HepG2 (cell line): ENCODE results near the gene PKMYT1. TPM values are rescaled to one million over a fixed set of nuclear protein-coding genes. Genes with fewer than 3 reads are reported as not detected.
A peak's percentile ranks its signal among the peaks of the same experiment; 100 is the strongest.

Source experiments
- DR1 ChIP-seq: sonication (generic); formaldehyde crosslinking; IDR thresholded peaks from 2 replicates; pipeline ENCODE4 v1.8.0; 2021; ENCODE audit warnings: mild to moderate bottlenecking, missing genetic modification reagents, inconsistent platforms
- ELF3 ChIP-seq: IDR thresholded peaks from 2 replicates; pipeline ENCODE4 v1.6.1; 2016; ENCODE audit warnings: missing genetic modification reagents, missing compliant biosample characterization
- IRF2 ChIP-seq: IDR thresholded peaks from 2 replicates; pipeline ENCODE4 v1.6.1; 2018; ENCODE audit warnings: missing genetic modification reagents, missing compliant biosample characterization
- POLR2AphosphoS2 ChIP-seq: IDR thresholded peaks from 2 replicates; pipeline ENCODE4 v1.6.1; 2011; ENCODE audit warnings: low read depth, low read length, improper control_type of control experiment
- ZNF225 ChIP-seq: sonication (generic); formaldehyde crosslinking; IDR thresholded peaks from 2 replicates; pipeline ENCODE4 v1.4.0; 2020; ENCODE audit warnings: mild to moderate bottlenecking, missing genetic modification reagents
- ZNF430 ChIP-seq: sonication (generic); formaldehyde crosslinking; IDR thresholded peaks from 2 replicates; pipeline ENCODE4 v1.9.0; 2021; ENCODE audit warnings: mild to moderate bottlenecking, missing genetic modification reagents
- ZNF496 ChIP-seq: sonication (generic); formaldehyde crosslinking; IDR thresholded peaks from 2 replicates; pipeline ENCODE4 v1.8.1; 2023; ENCODE audit warnings: mild to moderate bottlenecking, moderate library complexity, missing genetic modification reagents; ENCODE audit not compliant: insufficient replicate concordance
- ZNF552 ChIP-seq: sonication (generic); formaldehyde crosslinking; IDR thresholded peaks from 2 replicates; pipeline ENCODE4 v1.9.0; 2022; ENCODE audit warnings: missing genetic modification reagents, mild to moderate bottlenecking, borderline replicate concordance
- ZNF652 ChIP-seq: IDR thresholded peaks from 2 replicates; pipeline ENCODE4 v1.6.1; 2016; ENCODE audit warnings: low read depth, borderline replicate concordance
- ZNF710 ChIP-seq: sonication (generic); formaldehyde crosslinking; IDR thresholded peaks from 2 replicates; pipeline ENCODE4 v1.5.0; 2020; ENCODE audit warnings: mild to moderate bottlenecking, missing genetic modification reagents, borderline replicate concordance
- ZNF782 ChIP-seq: sonication (generic); formaldehyde crosslinking; IDR thresholded peaks from 2 replicates; pipeline ENCODE4 v1.4.0; 2020; ENCODE audit warnings: missing genetic modification reagents, mild to moderate bottlenecking, borderline replicate concordance
- polyA plus RNA-seq, 8 experiments: library from polyadenylated mRNA; depleted of rRNA in 3 of 8; stranded (reverse) in 7 of 8; unstranded in 1 of 8; fragments of >200 nt; fragmentation: Illumina TruSeq in 4 of 8; extraction: Trizol in 4 of 8; gene quantifications; 2 replicates each; pipeline versions ENCODE4 v1.2.1 to v1.2.3, GENCODE V29; 2011 to 2016; ENCODE audit warnings: low read depth in 4 of 8, missing spikeins in 1 of 8, mixed read lengths in 1 of 8; ENCODE audit not compliant: insufficient read depth in 1 of 8
- total RNA-seq, 5 experiments: library from RNA; depleted of rRNA; stranded (reverse); fragments of >200 nt; fragmentation: Illumina TruSeq; extraction: Trizol; gene quantifications; 2 replicates each; pipeline ENCODE4 v1.2.3, GENCODE V29; 2016; ENCODE audit warnings: low read depth in 1 of 5
- TF ChIP-seq, protein P1 (sequence below): sonication (generic); formaldehyde crosslinking; IDR thresholded peaks from 2 replicates; pipeline ENCODE4 v1.9.0; 2021; ENCODE audit warnings: missing genetic modification reagents, borderline replicate concordance
- TF ChIP-seq, protein P2 (sequence below), 2 experiments: fragments of 450-650 bp in 1 of 2; sonication (generic) in 1 of 2; formaldehyde crosslinking in 1 of 2; IDR thresholded peaks; 2 replicates each; pipeline versions ENCODE4 v1.6.1 to v1.8.0; 2016 to 2022; ENCODE audit warnings: antibody characterized with exemption in 1 of 2, mild to moderate bottlenecking in 1 of 2, missing genetic modification reagents in 1 of 2

The PKMYT1 gene
- total and polyA plus RNA-seq, 2 of the 13 experiments (the other 11 are each of a cell fraction or from before 2014, with no cell fraction given) = 7.0 to 27.8 TPM

GRCh38 chr16:3007059-3007956 lies 27.1 kb upstream of the PKMYT1 start (continued):
- TF ChIP-seq, protein P1, sequence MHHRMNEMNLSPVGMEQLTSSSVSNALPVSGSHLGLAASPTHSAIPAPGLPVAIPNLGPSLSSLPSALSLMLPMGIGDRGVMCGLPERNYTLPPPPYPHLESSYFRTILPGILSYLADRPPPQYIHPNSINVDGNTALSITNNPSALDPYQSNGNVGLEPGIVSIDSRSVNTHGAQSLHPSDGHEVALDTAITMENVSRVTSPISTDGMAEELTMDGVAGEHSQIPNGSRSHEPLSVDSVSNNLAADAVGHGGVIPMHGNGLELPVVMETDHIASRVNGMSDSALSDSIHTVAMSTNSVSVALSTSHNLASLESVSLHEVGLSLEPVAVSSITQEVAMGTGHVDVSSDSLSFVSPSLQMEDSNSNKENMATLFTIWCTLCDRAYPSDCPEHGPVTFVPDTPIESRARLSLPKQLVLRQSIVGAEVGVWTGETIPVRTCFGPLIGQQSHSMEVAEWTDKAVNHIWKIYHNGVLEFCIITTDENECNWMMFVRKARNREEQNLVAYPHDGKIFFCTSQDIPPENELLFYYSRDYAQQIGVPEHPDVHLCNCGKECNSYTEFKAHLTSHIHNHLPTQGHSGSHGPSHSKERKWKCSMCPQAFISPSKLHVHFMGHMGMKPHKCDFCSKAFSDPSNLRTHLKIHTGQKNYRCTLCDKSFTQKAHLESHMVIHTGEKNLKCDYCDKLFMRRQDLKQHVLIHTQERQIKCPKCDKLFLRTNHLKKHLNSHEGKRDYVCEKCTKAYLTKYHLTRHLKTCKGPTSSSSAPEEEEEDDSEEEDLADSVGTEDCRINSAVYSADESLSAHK = no peak
- no peak for TF ChIP-seq POLR2AphosphoS2
- TF ChIP-seq, protein P2, sequence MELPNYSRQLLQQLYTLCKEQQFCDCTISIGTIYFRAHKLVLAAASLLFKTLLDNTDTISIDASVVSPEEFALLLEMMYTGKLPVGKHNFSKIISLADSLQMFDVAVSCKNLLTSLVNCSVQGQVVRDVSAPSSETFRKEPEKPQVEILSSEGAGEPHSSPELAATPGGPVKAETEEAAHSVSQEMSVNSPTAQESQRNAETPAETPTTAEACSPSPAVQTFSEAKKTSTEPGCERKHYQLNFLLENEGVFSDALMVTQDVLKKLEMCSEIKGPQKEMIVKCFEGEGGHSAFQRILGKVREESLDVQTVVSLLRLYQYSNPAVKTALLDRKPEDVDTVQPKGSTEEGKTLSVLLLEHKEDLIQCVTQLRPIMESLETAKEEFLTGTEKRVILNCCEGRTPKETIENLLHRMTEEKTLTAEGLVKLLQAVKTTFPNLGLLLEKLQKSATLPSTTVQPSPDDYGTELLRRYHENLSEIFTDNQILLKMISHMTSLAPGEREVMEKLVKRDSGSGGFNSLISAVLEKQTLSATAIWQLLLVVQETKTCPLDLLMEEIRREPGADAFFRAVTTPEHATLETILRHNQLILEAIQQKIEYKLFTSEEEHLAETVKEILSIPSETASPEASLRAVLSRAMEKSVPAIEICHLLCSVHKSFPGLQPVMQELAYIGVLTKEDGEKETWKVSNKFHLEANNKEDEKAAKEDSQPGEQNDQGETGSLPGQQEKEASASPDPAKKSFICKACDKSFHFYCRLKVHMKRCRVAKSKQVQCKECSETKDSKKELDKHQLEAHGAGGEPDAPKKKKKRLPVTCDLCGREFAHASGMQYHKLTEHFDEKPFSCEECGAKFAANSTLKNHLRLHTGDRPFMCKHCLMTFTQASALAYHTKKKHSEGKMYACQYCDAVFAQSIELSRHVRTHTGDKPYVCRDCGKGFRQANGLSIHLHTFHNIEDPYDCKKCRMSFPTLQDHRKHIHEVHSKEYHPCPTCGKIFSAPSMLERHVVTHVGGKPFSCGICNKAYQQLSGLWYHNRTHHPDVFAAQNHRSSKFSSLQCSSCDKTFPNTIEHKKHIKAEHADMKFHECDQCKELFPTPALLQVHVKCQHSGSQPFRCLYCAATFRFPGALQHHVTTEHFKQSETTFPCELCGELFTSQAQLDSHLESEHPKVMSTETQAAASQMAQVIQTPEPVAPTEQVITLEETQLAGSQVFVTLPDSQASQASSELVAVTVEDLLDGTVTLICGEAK (IDR thresholded peaks at IDR 0.05) = no peak
- TF ChIP-seq, protein P2 (CRISPR knock-in tag; IDR thresholded peaks at IDR 0.05) = 0 out of 2 replicates have a peak, but pooled peaks have one; percentile 50
- no peak for TF ChIP-seq ZNF496 (CRISPR knock-in tag)
- no peak for TF ChIP-seq ZNF225 (CRISPR knock-in tag)
- TF ChIP-seq ELF3 (CRISPR knock-in tag) = peak; percentile 27; the same call in 1 of the 2 replicates
- TF ChIP-seq DR1 (CRISPR knock-in tag) = no peak
- no peak for TF ChIP-seq ZNF552 (CRISPR knock-in tag)
- TF ChIP-seq ZNF430 (CRISPR knock-in tag) = 0 out of 2 replicates have a peak, but pooled peaks have one; percentile 6
- no peak for TF ChIP-seq ZNF710
- TF ChIP-seq IRF2 = no peak
- TF ChIP-seq ZNF782 (CRISPR knock-in tag) = no peak
- no peak for TF ChIP-seq ZNF652
